Measurements from ENCODE around the gene ACTN4.

ACTN4 gene

DNA sequence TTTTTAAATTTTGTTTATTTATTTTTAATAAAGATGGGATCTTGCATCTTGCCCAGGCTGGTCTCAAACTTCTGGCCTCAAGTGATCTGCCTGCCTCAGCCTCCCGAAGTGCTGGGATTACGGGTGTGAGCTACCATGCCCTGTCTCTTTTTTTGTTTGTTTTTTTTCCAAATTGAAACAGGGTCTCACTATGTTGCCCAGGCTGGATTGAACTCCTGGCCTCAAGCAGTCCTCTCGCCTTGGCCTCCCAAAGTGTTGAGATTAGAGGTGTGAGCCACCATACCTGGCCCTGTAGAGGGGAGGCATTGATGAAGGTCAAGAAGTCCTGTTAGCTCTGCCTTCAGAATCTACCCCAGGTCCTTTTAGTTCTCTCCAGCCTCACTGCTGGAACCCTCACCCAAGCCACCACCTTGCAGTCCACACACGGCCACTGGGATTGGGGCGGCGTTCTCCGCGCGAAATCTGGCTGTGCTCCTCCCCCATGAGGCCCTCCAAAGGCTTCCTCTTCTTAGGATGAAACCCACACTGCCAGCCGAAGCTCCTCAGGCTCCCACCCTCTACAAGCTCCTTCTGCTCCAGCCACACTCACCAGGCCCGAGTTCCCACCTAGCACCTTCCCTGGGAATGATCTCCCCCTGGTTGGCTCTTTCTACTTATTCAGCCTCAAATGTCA, 34.9 kb downstream of the ACTN4 start:
- H3K4me1 ChIP-seq (ENCODE audit: insufficient read depth, poor library complexity, severe bottlenecking) = peaks cover 73% of the 10 kb centered on the region
- no peaks in the 10 kb centered on the region for H3K9me3 ChIP-seq (ENCODE audit: severe bottlenecking)
- ATAC-seq (ENCODE audit: low read depth) = no peak
- TF ChIP-seq CTCF (IDR thresholded peaks at IDR 0.05; ENCODE audit: poor library complexity, severe bottlenecking) = no peak
- H3K27ac ChIP-seq (ENCODE audit: poor library complexity, severe bottlenecking) = peak overlapping the region; percentile 99
- H3K27me3 ChIP-seq (ENCODE audit: insufficient read depth, poor library complexity, severe bottlenecking) = no peaks in the 10 kb centered on the region
- H3K36me3 ChIP-seq (ENCODE audit: low read depth) = peaks cover 68% of the 10 kb centered on the region
- no peak for DNase-seq (ENCODE audit: low spot score)
- H3K4me3 ChIP-seq (ENCODE audit: severe bottlenecking) = no peak overlapping the region

GRCh38 chr19:38682872-38683392, 35.5 kb downstream of the ACTN4 start:
- peaks cover 68% of the 10 kb centered on the region for H3K36me3 ChIP-seq (ENCODE audit: low read depth)
- no peak overlapping the region for H3K4me3 ChIP-seq (ENCODE audit: severe bottlenecking)
- H3K4me1 ChIP-seq (ENCODE audit: insufficient read depth, poor library complexity, severe bottlenecking) = peaks cover 76% of the 10 kb centered on the region
- no peak for TF ChIP-seq CTCF (IDR thresholded peaks at IDR 0.05; ENCODE audit: poor library complexity, severe bottlenecking)
- H3K9me3 ChIP-seq (ENCODE audit: severe bottlenecking) = no peaks in the 10 kb centered on the region
- H3K27ac ChIP-seq (ENCODE audit: poor library complexity, severe bottlenecking) = peak overlapping the region; percentile 99
- DNase-seq (ENCODE audit: low spot score) (no peak), ATAC-seq (ENCODE audit: low read depth) (peak; percentile 0; the same call in 1 of the 3 replicates)
- no peaks in the 10 kb centered on the region for H3K27me3 ChIP-seq (ENCODE audit: insufficient read depth, poor library complexity, severe bottlenecking)

GRCh38 chr19:38683393-38684077, 36.1 kb downstream of the ACTN4 start:
- no peak for TF ChIP-seq CTCF (IDR thresholded peaks at IDR 0.05; ENCODE audit: poor library complexity, severe bottlenecking)
- no peak overlapping the region for H3K4me3 ChIP-seq (ENCODE audit: severe bottlenecking)
- peaks cover 64% of the 10 kb centered on the region for H3K36me3 ChIP-seq (ENCODE audit: low read depth)
- H3K27me3 ChIP-seq (ENCODE audit: insufficient read depth, poor library complexity, severe bottlenecking) = no peaks in the 10 kb centered on the region
- peaks cover 76% of the 10 kb centered on the region for H3K4me1 ChIP-seq (ENCODE audit: insufficient read depth, poor library complexity, severe bottlenecking)
- DNase-seq (ENCODE audit: low spot score) (peak; percentile 97), ATAC-seq (ENCODE audit: low read depth) (peak; percentile 71)
- H3K27ac ChIP-seq (ENCODE audit: poor library complexity, severe bottlenecking) = peak overlapping the region; percentile 99
- H3K9me3 ChIP-seq (ENCODE audit: severe bottlenecking) = no peaks in the 10 kb centered on the region

DNA sequence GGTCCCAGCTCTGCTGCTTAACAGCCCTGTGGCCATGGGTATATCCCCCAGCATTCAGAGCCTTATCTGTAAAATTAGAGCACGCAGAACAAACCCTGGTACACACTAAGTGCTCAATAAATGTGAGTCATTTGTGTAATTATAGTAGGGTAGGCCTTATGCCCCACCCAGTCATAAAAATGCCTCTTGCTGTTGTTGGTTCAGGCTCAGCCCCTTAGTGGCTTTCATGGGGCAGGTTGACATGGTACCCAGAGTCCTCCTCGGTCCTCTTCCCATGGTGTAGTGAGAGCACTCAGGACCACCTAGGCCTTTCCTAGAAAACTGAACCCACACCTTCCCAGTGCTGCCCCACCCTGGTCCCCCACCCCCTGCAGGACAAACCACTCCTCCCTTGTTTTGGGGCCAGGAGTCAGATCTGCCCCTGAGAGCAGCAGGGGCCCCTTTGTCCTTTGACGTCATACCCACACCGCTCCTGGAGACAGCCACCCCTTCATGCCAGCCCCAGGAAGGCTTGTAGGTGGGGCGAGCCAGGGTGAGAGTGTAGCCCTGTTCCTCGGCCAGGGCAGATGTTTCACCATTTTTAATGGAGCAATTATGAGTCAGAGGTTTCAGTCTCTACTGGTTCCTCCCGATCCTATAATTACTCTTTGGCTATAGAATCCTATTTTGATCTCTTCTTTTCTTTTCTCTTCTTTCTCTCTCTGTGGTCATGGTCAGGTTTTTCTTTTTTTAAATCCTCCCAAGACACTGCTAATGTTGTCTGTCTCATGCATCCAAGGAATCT, 36.8 kb downstream of the ACTN4 start:
- no peak for TF ChIP-seq CTCF (IDR thresholded peaks at IDR 0.05; ENCODE audit: poor library complexity, severe bottlenecking)
- no peak overlapping the region for H3K4me3 ChIP-seq (ENCODE audit: severe bottlenecking)
- DNase-seq (ENCODE audit: low spot score) = peak; percentile 98
- H3K27ac ChIP-seq (ENCODE audit: poor library complexity, severe bottlenecking) = peak overlapping the region; percentile 99
- H3K27me3 ChIP-seq (ENCODE audit: insufficient read depth, poor library complexity, severe bottlenecking) = no peaks in the 10 kb centered on the region
- peaks cover 62% of the 10 kb centered on the region for H3K36me3 ChIP-seq (ENCODE audit: low read depth)
- peaks cover 76% of the 10 kb centered on the region for H3K4me1 ChIP-seq (ENCODE audit: insufficient read depth, poor library complexity, severe bottlenecking)
- peak; percentile 60 for ATAC-seq (ENCODE audit: low read depth)
- no peaks in the 10 kb centered on the region for H3K9me3 ChIP-seq (ENCODE audit: severe bottlenecking)
